ENCODE data around the gene C5orf34.
"Not testable (repeated sequence)": the region's sequence is repeated elsewhere in the genome, so short reads cannot be mapped to it uniquely, and the experiment has no call there.

C5orf34 gene

DNA sequence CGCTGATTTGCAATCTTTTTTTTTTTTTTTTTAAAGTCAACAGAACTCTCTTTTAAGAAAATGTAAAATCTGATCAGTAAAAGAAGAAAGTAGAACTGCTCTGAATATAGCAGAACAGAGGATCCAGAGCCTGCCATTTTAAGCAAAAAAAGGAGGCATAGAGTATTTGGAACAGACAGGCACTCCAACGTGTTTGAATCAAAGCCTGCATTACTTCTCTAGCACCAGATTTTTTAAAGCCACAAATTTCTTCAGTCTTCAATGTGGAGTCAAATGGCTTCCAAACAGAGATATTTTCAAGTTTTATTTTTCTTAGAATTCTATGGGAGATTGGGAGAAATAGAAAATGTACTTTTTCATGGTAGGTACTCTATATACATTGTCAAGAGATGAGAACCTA lies 36.8 kb upstream of the C5orf34 start:
- Histone ChIP-seq H3K9me2 (replicated peaks; ENCODE audit: insufficient read depth, low read length) (no peaks in the 10 kb centered on the region), H3K79me2 (ENCODE audit: insufficient read depth, low read length) (peaks cover 80% of the 10 kb centered on the region), H2AFZ (ENCODE audit: low read depth, low read length, severe bottlenecking) (no peak overlapping the region), H3K9me3 (ENCODE audit: insufficient read depth, low read length) (no peaks in the 10 kb centered on the region), H3F3A (ENCODE audit: insufficient read depth) (no peaks in the 10 kb centered on the region; the same call in 1 of the 2 replicates), H3K27me3 (ENCODE audit: low read length) (no peaks in the 10 kb centered on the region), H3K4me3 (ENCODE audit: insufficient read depth, low read length, poor library complexity, severe bottlenecking) (no peak overlapping the region), H3K9ac (ENCODE audit: low read length) (no peak overlapping the region), H3K27ac (ENCODE audit: low read depth, low read length) (no peak overlapping the region), H4K20me1 (ENCODE audit: low read depth, low read length) (no peaks in the 10 kb centered on the region), H3K4me2 (ENCODE audit: low read depth, low read length, poor library complexity, severe bottlenecking) (no peak overlapping the region), H3K36me3 (ENCODE audit: low read length) (peaks cover 45% of the 10 kb centered on the region)
- TF ChIP-seq EZH2phosphoT487 (conservative IDR thresholded peaks at IDR 0.05; ENCODE audit: low read length): no peak
- TF ChIP-seq CTCF (IDR thresholded peaks at IDR 0.05; ENCODE audit: insufficient read depth, low read length, poor library complexity, severe bottlenecking): no peak

DNA sequence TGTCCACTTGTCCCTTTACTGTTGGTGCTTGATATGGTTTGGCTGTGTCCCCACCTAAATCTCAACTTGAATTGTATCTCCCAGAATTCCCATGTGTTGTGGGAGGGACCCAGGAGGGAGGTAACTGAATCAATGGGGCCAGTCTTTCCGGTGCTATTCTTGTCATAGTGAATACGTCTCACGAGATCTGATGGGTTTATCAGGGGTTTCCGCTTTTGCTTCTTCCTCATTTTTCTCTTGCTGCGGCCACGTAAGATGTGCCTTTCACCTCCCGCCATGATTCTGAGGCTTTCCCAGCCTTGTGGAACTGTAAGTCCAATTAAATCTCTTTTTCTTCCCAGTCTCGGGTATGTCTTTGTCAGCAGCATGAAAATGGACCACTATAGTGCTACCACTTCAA lies 34.3 kb upstream of the C5orf34 start:
- H2AFZ ChIP-seq (ENCODE audit: low read depth, low read length, severe bottlenecking); H3K4me2 ChIP-seq (ENCODE audit: low read depth, low read length, poor library complexity, severe bottlenecking); H3K9ac ChIP-seq (ENCODE audit: low read length); H3K27ac ChIP-seq (ENCODE audit: low read depth, low read length); H3K9me3 ChIP-seq (ENCODE audit: insufficient read depth, low read length); H3F3A ChIP-seq (ENCODE audit: insufficient read depth); H3K9me2 ChIP-seq (replicated peaks; ENCODE audit: insufficient read depth, low read length); H3K27me3 ChIP-seq (ENCODE audit: low read length); H4K20me1 ChIP-seq (ENCODE audit: low read depth, low read length); H3K4me3 ChIP-seq (ENCODE audit: insufficient read depth, low read length, poor library complexity, severe bottlenecking): not testable (repeated sequence)
- Histone ChIP-seq H3K79me2 (ENCODE audit: insufficient read depth, low read length) (peaks cover 59% of the 10 kb centered on the region), H3K36me3 (ENCODE audit: low read length) (peaks cover 48% of the 10 kb centered on the region)

DNA sequence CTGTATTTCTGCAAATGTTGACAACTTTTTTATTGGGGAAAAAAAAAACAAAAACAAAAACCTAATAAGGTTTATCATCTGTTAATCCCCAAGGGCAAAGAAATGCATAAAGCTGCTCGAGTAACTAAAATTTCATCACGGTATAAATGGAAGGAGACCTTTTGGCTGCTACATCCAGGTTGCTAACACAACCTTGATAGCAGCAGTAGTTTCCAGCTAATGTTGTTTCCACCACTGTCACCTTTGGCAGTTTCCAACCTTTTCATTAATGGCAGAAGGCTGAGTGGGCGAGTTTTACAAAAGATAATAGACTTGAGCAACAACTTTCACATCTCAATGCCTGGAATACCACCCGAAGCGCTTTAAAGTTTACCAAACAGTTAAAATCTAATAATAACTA lies 33.4 kb upstream of the C5orf34 start:
- H3K36me3 ChIP-seq (ENCODE audit: low read length): peaks cover 48% of the 10 kb centered on the region
- no peak overlapping the region for H3K4me3 ChIP-seq (ENCODE audit: insufficient read depth, low read length, poor library complexity, severe bottlenecking)
- H3K9me3 ChIP-seq (ENCODE audit: insufficient read depth, low read length): no peaks in the 10 kb centered on the region
- H3K27ac ChIP-seq (ENCODE audit: low read depth, low read length): no peak overlapping the region
- no peak overlapping the region for H2AFZ ChIP-seq (ENCODE audit: low read depth, low read length, severe bottlenecking)
- no peaks in the 10 kb centered on the region for H3K9me2 ChIP-seq (replicated peaks; ENCODE audit: insufficient read depth, low read length)
- TF ChIP-seq CTCF (IDR thresholded peaks at IDR 0.05; ENCODE audit: insufficient read depth, low read length, poor library complexity, severe bottlenecking): no peak
- no peak for TF ChIP-seq EZH2phosphoT487 (conservative IDR thresholded peaks at IDR 0.05; ENCODE audit: low read length)
- H3K79me2 ChIP-seq (ENCODE audit: insufficient read depth, low read length): peaks cover 50% of the 10 kb centered on the region
- no peaks in the 10 kb centered on the region; the same call in 1 of the 2 replicates for H3F3A ChIP-seq (ENCODE audit: insufficient read depth)
- no peak overlapping the region for H3K4me2 ChIP-seq (ENCODE audit: low read depth, low read length, poor library complexity, severe bottlenecking)
- no peak overlapping the region for H3K9ac ChIP-seq (ENCODE audit: low read length)
- no peaks in the 10 kb centered on the region for H3K27me3 ChIP-seq (ENCODE audit: low read length)
- H4K20me1 ChIP-seq (ENCODE audit: low read depth, low read length): no peaks in the 10 kb centered on the region

DNA sequence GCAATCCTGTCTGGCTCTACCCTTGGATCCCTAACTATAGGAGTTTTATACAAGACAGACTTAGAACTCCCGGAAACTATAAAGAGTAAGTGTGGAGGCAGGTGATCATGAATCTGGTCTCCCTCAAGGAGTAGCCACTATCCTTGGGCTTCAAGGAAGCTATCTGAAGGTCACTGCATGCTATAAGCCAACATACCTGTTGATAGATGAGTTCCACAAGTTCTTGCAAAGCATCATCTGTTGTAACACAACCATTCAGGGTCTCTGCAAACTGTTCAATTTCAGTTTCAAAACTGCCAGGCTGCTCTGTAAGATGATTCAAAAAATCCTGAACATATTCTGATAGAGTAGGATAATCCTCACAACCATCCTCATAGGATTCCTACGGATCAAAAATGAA lies 32.6 kb upstream of the C5orf34 start:
- peaks cover 43% of the 10 kb centered on the region for H3K79me2 ChIP-seq (ENCODE audit: insufficient read depth, low read length)
- H3K9ac ChIP-seq (ENCODE audit: low read length): no peak overlapping the region
- H3K27ac ChIP-seq (ENCODE audit: low read depth, low read length): no peak overlapping the region
- no peak overlapping the region for H3K4me3 ChIP-seq (ENCODE audit: insufficient read depth, low read length, poor library complexity, severe bottlenecking)
- H3K9me2 ChIP-seq (replicated peaks; ENCODE audit: insufficient read depth, low read length): no peaks in the 10 kb centered on the region
- no peaks in the 10 kb centered on the region; the same call in 1 of the 2 replicates for H3F3A ChIP-seq (ENCODE audit: insufficient read depth)
- H3K27me3 ChIP-seq (ENCODE audit: low read length): no peaks in the 10 kb centered on the region
- no peak overlapping the region for H3K4me2 ChIP-seq (ENCODE audit: low read depth, low read length, poor library complexity, severe bottlenecking)
- TF ChIP-seq CTCF (IDR thresholded peaks at IDR 0.05; ENCODE audit: insufficient read depth, low read length, poor library complexity, severe bottlenecking) (no peak), EZH2phosphoT487 (conservative IDR thresholded peaks at IDR 0.05; ENCODE audit: low read length) (no peak)
- H3K36me3 ChIP-seq (ENCODE audit: low read length): peaks cover 51% of the 10 kb centered on the region
- H3K9me3 ChIP-seq (ENCODE audit: insufficient read depth, low read length): no peaks in the 10 kb centered on the region
- H4K20me1 ChIP-seq (ENCODE audit: low read depth, low read length): no peaks in the 10 kb centered on the region
- H2AFZ ChIP-seq (ENCODE audit: low read depth, low read length, severe bottlenecking): no peak overlapping the region
